ENCODE data around the gene CHADL.
A peak's percentile ranks its signal among the peaks of the same experiment; 100 is the strongest.

DNA sequence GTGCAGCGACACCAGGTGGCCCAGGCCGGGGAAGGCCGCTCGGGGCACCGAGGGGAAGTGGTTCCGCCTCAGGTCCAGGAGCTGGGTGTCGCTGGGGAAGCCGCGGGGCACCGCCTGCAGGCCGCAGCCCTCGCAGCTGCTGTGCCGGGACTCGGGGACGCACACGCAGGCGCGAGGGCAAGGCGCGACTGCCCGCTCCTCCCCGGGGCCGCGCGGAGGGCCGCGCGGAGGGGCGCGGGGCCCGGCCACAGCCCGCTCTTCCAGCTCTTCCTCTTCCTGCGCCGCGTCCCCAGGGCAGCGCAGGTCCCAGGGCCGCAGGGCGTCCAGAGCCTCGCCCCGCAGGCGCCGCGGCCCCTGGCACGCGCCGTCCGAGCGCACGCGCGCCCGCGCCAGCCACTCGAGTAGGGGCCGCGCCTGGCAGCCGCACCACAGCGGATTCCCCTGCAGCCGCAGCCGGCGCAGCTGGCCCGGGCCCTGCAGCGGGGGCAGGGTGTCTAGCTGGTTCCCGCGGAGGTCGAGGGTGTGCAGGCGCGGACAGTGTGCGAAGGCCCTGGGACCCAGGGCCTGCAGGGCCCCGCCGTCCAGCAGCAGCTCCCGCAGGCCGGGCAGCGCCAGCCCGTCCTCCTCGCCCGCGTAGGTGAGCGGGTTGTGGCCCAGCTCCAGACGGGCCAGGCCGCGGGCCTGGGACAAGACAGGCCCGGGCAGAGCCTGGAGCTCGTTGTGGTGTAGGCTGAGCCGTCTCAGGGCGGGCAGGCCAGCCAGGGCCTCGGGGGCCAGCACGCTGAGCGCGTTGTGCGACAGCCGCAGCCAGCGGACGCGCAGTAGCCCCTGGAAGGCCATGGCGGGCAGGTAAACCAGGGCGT, 2.8 kb downstream of the CHADL start:
- peak; percentile 82 for TF ChIP-seq CTCF (IDR thresholded peaks at IDR 0.05; ENCODE audit: low read depth, low read length, poor library complexity, severe bottlenecking)
- TF ChIP-seq EZH2phosphoT487 (IDR thresholded peaks at IDR 0.05; ENCODE audit: borderline replicate concordance, low read length), result no peak

Data from DOHH2 (cell line).